ENCODE results near the gene DNAJC6.
"Not testable (repeated sequence)": the region's sequence is repeated elsewhere in the genome, so short reads cannot be mapped to it uniquely, and the experiment has no call there.

Gene DNAJC6

DNA sequence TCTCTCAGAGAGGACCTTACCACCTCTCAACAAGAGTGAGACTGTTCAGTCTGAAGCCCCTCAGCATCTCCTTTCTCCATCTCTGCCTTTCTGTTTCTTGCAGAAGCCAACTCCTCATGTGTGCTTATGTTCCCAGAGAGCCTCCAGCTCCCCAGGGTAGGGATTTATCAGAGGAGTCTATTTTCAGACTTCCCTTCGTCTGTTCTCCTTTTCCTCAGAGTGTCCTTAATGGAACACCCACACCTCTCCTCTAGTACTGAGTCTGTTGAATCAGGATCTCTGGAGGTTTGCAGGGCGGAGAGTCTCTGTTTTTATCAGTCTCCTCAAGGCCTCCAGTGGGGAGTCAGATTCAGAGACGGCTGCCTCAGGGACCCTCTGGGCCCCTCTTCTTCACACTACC, 25.1 kb upstream of the DNAJC6 start:
- DNase-seq: peak in 7 of 42 donors; percentile 18 to 67 (median 33)
- intact Hi-C loops (cut with DNase I): no loop called here

DNA sequence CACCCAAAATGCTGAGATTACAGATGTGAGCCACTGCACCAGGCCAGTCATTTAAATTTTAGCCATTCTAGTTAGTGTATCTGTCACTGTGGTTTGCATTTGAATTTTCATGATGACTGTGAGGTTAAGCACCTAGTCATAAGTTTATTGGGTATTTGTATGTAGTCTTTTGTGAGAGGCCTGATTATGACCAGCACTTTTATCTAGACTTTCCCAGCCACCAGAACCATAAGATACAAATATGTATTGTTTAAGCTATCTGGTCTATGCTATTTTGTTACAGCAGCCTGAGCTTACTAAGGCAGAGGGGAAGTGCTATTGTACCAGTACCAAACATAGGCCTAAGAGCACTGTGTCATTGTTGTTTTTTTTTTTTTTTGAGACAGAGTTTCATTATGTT, 19.9 kb upstream of the DNAJC6 start:
- intact Hi-C loops (cut with DNase I): no loop called here
- DNase-seq: no peak

DNA sequence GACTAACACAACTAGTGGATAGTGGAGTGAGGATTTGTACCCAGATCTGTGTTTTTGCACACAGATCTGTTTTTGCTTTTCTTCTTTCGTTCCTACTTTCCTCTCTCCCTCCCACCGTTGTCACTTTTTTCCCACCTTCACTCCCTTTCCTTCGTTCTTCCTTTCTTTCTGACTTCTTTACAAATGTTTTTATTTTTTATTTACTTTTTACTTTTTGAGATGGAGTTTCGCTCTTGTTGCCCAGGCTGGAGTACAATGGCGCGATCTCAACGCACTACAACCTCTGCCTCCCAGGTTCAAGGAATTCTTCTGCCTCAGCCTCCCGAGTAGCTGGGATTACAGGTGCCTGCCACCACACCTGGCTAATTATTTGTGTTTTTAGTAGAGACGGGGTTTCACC, 17.5 kb upstream of the DNAJC6 start:
- intact Hi-C loops (cut with DNase I); DNase-seq: not testable (repeated sequence)

DNA sequence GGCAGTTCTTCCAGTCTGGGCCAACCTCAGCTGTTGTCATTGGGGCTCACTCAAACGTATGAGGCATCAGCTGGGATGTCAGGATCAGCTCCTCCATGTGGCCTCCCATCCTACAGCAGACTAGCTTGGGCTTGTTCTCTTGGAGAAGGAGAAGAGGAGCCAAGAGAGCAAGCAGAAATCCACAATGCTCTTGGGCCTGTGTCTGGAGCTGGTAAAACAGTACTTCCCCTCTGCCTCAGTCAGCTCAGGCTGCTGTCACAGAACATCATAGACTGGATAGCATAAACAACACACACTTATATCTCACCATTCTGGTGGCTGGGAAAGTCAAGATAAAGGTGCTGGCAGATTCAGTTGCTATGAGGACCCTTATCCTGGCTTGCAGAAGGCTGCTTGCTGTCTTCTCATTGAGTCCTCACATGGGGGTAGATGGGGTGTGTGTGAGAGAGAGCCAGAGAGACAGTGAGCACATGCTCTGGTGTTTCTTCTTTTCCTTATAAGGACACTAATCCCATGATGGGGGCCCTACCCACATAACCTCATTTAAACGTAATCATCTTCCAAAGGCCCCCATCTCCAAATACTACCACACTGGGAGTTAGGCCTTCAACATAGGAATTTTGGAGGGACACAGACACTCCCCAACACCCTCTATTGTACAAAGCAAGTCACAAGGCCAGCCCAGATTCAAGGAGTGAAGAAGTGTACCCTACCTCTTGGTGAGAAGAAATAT, 16.3 kb upstream of the DNAJC6 start:
- intact Hi-C loops (cut with DNase I): no loop called here
- no peak for DNase-seq

DNA sequence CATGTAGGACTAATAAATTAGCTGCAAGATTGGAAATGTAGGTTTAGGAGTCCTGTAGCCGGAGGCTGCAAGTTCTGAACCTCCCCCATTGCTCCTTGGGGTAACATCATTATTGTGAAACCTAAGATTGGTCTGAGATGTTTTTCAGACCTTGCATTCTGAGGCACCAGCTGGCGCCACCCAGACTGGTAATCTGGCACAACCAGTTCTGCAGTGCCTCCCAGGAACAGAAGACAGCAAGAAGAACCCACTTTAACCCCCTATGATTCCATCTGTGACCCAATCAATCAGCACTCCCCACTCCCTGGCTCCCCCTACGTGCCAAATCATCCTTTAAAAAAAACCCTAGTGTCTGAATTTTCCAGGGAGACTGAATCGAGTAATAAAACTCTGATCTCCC, 11.6 kb upstream of the DNAJC6 start:
- intact Hi-C loops (cut with DNase I): no loop called here

DNA sequence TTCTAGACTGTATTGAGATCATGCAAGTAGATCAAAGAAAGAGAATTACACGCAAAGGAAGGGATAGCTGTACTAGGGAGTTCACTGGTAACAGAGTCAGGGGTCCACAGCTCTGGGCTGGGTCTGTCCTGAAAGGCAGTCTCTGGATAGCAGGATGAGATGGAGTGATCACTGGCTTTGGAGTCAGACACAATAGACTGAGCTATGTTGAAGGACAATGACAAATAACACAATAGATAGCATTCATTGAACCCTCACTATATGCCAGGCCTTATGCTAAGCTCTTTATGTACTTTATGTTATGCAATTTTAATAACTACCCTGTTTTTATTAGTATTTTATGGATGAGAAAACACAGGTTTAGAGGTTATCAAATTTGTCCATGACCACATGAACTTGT, 10.0 kb upstream of the DNAJC6 start:
- intact Hi-C loops (cut with DNase I): no loop called here
- peak in 1 of 42 donors; percentile 39 for DNase-seq

More for the DNA sequence above, 11.6 kb upstream of the DNAJC6 start:
- DNase-seq: no peak

DNA sequence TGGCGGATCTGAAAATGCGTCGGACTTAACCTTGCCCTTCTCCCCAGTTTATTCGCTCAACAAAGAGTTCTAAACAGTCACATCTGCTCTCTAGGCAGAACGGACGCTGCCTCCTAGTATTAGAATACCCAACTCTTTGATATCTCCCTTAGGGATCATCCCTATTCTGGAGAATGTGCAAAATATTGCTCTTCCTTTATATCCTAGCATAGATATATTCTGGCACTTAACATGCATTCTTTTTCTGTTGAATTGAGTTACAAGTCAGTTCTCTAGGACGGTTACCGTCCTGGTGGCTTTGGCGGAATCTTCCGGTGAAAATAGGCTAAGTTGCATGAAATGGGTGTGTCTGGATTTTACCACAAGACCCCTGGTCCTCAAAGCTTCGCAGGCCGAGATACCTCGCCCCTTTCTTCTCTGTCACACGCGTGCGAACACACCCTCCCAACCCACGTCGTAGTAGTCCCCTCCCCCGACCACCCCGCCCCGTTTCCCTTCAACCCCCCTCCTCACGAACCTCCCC, 501 bp upstream of the DNAJC6 start:
- intact Hi-C loops (cut with DNase I): no loop called here
- DNase-seq: no peak

DNA sequence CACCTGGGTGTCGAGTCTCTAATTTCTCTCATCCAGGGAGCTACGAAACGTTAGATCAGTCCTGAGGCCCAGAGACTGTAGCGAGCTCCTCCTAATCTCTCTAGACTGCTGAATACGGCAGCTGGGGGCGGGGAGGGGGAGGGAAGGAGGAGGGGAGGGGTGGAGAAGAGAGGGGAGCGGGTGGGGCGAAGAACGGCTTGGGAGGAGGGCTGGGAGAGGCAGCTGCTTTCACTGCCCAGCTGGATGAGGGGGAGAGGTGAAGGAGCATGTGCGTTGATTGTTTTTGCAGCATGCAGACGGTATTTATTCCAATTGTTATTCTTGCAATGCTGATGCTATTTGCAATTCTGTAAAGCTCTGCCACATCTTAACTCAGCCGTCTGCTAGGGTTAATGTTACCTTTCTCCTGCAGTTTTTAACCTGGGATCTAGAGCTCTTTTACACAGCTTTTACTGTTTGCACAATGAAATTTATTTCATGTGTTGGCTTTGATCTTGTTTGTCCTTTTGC, 790 bp downstream of the DNAJC6 start:
- intact Hi-C loops (cut with DNase I): loop anchor here (10.0 kb wide), 2 partner anchors 55 to 105 kb away; no protein-coding TSS in a partner anchor
- peak; percentile 37 to 91 (median 75) for DNase-seq

DNA sequence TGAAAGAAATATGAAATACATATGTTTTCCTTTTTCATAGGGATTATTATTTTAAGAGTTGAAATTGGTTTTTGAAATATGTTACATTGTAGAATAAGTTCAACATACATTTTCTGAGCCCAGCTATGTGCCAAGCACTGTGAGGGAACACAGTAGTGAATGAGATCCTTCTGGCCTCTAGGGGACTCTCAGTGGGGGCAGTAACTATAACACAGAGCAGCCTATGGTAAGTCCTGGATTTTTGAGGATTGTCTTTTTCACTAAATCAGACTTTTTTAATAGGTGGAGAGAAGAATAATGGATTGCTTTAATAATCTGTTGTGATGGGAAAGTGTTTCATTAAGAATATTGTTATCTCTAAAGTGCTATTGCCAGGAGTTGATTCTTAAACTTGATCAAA, 2.4 kb downstream of the DNAJC6 start:
- DNase-seq: no peak
- intact Hi-C loops (cut with DNase I): loop anchor here (10.0 kb wide), 2 partner anchors 57 to 103 kb away; no protein-coding TSS in a partner anchor

DNA sequence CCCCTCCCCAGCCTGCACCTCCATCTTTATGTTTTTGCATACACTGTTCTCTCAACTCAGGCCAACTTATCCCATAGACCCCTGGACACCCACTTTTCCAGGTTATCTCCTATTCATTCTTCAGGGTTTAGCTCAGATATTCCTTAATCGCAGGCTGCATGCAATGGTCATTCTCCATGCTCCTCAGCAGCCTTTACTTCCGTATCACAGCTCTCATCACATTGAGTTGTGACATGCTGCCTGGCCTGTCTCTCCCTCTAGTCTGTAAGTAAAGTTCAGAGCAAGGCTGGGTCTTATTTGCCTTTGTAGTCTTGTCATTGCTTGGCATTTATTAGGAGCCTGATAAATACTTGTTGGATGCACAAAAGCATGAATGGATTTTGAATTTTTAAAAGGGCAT, 6.9 kb downstream of the DNAJC6 start:
- no peak for DNase-seq
- intact Hi-C loops (cut with DNase I): loop anchor here (10.0 kb wide), 2 partner anchors 61 to 99 kb away; no protein-coding TSS in a partner anchor

DNA sequence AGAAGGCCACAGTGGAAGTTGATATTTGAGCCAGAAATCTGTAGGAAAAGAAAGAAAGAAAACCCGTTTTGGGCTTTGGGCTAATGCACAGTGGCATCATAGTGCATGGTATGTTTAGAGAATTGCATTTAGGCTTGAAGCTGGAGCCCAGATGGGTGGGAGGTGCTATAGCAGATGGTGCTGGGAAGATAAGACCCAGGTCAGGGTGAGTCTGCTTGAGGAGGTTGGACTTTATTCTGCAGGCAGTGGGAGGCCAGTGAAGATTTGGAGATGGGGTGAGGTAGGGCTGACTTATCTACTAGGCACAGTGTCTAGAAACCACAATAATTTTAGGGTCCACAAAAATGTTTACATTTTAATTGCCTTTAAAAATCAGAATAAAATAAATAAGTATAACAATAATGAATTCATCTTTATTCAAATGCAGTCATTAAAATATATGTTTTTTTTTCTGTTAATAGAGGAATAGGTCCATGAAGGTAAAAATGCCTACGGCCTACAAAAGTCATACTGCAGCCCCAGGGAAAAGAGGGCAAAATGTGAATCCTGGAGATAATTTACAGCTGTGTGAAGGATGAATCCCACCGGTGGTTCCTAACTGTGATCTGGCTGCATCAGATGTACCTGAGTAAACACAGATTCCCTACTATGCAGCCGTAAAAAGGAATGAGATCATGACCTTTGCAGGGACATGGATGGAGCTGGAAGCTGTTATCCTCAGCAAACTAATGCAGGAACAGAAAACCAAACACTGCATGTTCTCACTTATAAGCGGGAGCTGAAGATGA, 8.7 kb downstream of the DNAJC6 start:
- no peak for DNase-seq
- intact Hi-C loops (cut with DNase I): loop anchor here (10.0 kb wide), 2 partner anchors 63 to 97 kb away; no protein-coding TSS in a partner anchor

DNA sequence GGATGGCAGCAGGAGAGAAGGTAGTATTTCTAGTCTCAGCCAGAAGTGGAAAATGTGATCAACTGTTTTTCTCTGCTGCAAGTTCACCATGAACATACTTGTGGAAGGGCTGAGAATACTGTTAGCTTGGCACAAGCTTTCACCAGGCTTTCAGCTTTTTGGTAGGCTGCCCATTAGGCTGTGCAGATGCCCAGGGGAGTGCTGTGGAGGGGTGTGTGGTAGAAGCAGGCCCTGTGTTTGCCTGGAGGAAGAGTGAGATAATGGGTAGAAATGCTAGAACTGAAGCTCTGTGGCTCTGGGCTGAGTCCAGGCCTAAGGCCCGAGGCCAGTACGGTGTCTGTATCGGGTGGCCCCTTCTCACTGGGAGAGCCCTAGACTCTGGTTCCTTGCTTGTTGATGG, 9.8 kb downstream of the DNAJC6 start:
- peak in 41 of 42 donors; percentile 14 to 84 (median 58) for DNase-seq

DNA sequence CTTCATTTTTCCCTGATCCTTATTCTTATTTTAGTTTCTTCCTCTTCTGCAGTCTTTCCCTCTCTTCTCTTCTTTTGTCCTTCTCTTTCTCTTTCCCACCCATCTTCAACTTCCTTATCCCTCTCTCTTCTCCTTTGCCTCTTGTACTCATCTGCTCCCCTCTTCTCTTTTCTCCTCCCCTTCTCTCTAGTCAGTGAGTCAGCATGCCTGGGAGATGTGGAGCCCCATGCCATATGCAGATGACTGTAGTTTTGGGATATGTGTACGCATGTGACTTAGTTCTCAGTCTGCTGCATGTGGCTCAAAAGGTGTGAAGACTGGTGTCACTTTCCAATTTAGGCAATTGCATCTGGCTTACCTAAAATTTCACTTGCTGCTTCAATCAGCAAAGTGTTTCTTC, 10.4 kb downstream of the DNAJC6 start:
- intact Hi-C loops (cut with DNase I): loop anchor here (10.0 kb wide), 2 partner anchors 65 to 95 kb away; no protein-coding TSS in a partner anchor

More for the DNA sequence above, 9.8 kb downstream of the DNAJC6 start:
- intact Hi-C loops (cut with DNase I): loop anchor here (10.0 kb wide), 2 partner anchors 64 to 96 kb away; no protein-coding TSS in a partner anchor

DNA sequence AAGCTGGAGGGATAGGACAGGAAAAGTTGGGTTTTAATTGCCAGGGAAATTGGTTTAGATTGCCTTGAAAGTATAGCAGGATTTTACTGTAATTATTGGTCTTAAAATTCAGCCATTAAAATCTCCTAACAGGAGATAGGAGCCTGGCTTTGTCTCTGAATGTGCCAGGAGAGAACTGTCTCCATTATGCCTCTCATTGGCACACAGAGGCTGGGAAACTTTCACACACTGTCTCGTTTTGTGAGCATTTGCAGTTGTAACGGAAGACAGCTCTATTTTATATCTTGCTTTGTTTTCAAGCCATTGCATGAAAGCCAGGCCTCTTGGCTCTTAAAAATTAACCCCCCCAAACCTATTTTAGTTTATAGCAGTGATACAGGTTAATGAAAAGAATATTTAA, 12.5 kb downstream of the DNAJC6 start:
- intact Hi-C loops (cut with DNase I): no loop called here
- DNase-seq: peak in 23 of 42 donors; percentile 17 to 72 (median 44)

More for the DNA sequence above, 10.4 kb downstream of the DNAJC6 start:
- no peak for DNase-seq

DNA sequence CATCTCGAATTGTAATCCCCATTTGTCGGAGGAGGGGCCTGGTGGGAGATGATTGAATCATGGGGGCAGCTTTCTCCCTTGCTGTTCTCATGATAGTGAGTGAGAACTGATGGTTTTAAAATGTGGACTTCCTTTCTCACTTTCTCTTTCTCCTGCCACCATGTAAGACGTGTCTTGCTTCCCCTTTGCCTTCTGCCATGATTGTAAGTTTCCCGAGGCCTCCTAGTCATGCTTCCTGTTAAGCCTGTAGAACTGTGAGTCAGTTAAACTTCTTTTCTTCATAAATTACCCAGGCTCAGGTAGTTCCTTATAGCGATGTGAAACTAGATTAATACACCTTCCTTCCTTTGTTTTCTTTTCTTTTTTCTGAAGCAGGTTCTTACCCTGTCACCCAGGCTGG, 13.9 kb downstream of the DNAJC6 start:
- DNase-seq: no peak
- intact Hi-C loops (cut with DNase I): no loop called here

DNA sequence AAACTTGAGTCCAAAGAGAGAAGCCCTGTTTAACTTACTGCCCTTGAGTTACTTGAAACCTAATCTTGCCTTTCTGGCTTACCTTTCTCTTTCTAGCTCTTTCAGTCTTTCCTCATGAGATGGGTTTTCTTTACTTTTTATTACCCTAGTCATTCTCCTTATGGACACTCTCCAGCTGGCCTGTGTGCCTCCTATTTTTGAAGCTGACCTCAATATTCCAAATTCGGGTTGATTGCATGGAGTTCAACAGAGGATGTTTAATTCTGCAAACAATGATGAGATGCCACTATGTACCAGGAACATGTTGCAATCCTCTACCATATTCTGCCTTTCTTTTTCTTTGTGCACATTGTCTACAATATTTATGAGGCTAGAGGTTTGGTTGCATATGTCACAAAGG, 20.7 kb downstream of the DNAJC6 start:
- intact Hi-C loops (cut with DNase I): no loop called here
- DNase-seq: no peak

DNA sequence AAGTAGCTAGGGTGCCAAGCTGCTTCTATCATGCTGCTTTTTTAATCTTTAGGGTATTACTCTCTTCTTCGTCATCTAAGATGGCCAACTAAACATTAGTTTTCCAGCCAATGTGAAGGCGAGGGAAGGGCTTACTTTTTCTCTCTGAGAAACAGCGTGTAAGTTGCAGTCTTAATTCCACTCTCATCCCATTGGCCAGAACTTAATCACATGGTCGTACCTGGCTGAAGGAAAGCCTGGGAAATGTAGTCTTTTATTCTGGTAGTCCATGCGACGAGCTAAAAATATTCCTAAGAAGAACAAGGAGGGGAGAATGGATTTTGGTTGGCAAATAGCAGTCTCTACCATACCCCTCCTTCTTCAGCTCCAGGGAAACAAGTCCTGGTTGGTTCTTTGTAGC, 21.5 kb downstream of the DNAJC6 start:
- no peak for DNase-seq
- intact Hi-C loops (cut with DNase I): no loop called here

DNA sequence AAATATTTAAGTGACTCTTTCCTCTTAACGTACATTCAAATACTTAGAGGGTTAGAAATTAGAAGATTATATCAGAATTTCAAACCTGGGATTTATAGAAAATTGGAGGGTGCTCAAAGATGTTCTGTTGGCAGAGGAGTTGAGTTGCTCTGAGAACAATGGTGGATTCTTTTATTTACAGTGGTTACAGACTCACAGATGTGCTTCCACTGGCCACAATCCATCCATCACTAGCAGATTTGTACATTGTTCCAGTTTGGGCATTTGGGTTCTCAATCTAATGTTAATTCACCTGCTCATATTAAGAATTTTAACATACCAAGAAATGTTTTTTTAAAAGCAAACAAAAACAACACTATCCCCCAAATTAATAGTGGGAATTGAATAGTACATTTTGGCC, 23.5 kb downstream of the DNAJC6 start:
- intact Hi-C loops (cut with DNase I): loop anchor here (2.0 kb wide), 1 partner anchor 64 kb away; no protein-coding TSS in a partner anchor
- DNase-seq: peak in 25 of 42 donors; percentile 16 to 76 (median 47)

DNA sequence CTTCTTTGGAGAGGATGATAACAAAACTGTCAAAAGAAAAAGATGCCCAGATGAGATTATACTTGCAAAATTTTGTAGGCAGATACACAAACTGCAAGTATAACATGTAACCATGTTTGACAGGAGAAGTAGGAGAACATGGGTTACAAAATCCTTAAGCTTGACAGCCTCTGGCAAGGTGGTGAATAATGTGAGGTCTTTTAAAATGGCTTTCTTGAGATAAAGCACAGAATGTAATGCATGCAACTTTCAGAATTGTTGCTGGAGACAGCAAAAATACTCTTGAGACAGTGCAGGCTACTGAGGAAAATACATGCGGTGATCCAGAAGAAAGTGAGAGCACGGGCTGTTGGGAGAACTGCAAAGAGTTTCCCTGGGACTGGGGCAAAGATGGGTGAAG, 24.7 kb downstream of the DNAJC6 start:
- intact Hi-C loops (cut with DNase I): no loop called here
- DNase-seq: no peak

All from head of caudate nucleus (tissue), 42 donors.